ENCODE data around the gene SFI1.
"Not testable (repeated sequence)": the region's sequence is repeated elsewhere in the genome, so short reads cannot be mapped to it uniquely, and the experiment has no call there.

The SFI1 gene

GRCh38 chr22:31540966-31541365, 44.6 kb downstream of the SFI1 start:
- 86 to 97% methylated on average over 3 to 5 of the region's 5 CpGs for WGBS, 2 experiments (ENCODE audit: insufficient coverage in 2 of 2)
- H3K36me3 ChIP-seq (ENCODE audit: control insufficient read depth, insufficient read depth, low read length) = no peaks in the 10 kb centered on the region
- no peak overlapping the region for H3K27ac ChIP-seq (ENCODE audit: low read depth, low read length, severe bottlenecking)
- H3K4me1 ChIP-seq (ENCODE audit: control insufficient read depth, insufficient read depth, low read length, poor library complexity, severe bottlenecking) = no peaks in the 10 kb centered on the region
- no peak overlapping the region for H3K4me3 ChIP-seq (ENCODE audit: extremely low read depth, insufficient read depth, low read length, poor library complexity, severe bottlenecking)
- H3K9me3 ChIP-seq (ENCODE audit: control insufficient read depth, low read length) = no peaks in the 10 kb centered on the region

- no peaks in the 10 kb centered on the region for H3K9me3 ChIP-seq (ENCODE audit: control insufficient read depth, low read length)
- WGBS, 2 experiments (ENCODE audit: insufficient coverage in 2 of 2) = 81 to 93% methylated on average over 8 to 12 of the region's 15 CpGs
- no peak overlapping the region for H3K27ac ChIP-seq (ENCODE audit: low read depth, low read length, severe bottlenecking)
- H3K4me3 ChIP-seq (ENCODE audit: extremely low read depth, insufficient read depth, low read length, poor library complexity, severe bottlenecking) = no peak overlapping the region
- H3K36me3 ChIP-seq (ENCODE audit: control insufficient read depth, insufficient read depth, low read length) = no peaks in the 10 kb centered on the region
- H3K4me1 ChIP-seq (ENCODE audit: control insufficient read depth, insufficient read depth, low read length, poor library complexity, severe bottlenecking) = no peaks in the 10 kb centered on the region
Observed at GRCh38 chr22:31544481-31545480, 48.4 kb downstream of the SFI1 start.

GRCh38 chr22:31550871-31551370, 54.6 kb downstream of the SFI1 start:
- Histone ChIP-seq H3K9me3 (ENCODE audit: control insufficient read depth, low read length) (no peaks in the 10 kb centered on the region), H3K4me1 (ENCODE audit: control insufficient read depth, insufficient read depth, low read length, poor library complexity, severe bottlenecking) (no peaks in the 10 kb centered on the region), H3K4me3 (ENCODE audit: extremely low read depth, insufficient read depth, low read length, poor library complexity, severe bottlenecking) (no peak overlapping the region), H3K36me3 (ENCODE audit: control insufficient read depth, insufficient read depth, low read length) (peaks cover 3% of the 10 kb centered on the region), H3K27ac (ENCODE audit: low read depth, low read length, severe bottlenecking) (no peak overlapping the region)
- 79 to 93% methylated on average over 4 of the region's 4 CpGs for WGBS, 2 experiments (ENCODE audit: insufficient coverage in 2 of 2)

GRCh38 chr22:31556627-31557203, 60.4 kb downstream of the SFI1 start:
- Histone ChIP-seq H3K36me3 (ENCODE audit: control insufficient read depth, insufficient read depth, low read length) (peaks cover 7% of the 10 kb centered on the region), H3K4me3 (ENCODE audit: extremely low read depth, insufficient read depth, low read length, poor library complexity, severe bottlenecking) (no peak overlapping the region), H3K27ac (ENCODE audit: low read depth, low read length, severe bottlenecking) (no peak overlapping the region), H3K9me3 (ENCODE audit: control insufficient read depth, low read length) (no peaks in the 10 kb centered on the region), H3K4me1 (ENCODE audit: control insufficient read depth, insufficient read depth, low read length, poor library complexity, severe bottlenecking) (no peaks in the 10 kb centered on the region)
- WGBS, 2 experiments (ENCODE audit: insufficient coverage in 2 of 2) = 73 to 95% methylated on average over 5 to 7 of the region's 9 CpGs

- H3K9me3 ChIP-seq (ENCODE audit: control insufficient read depth, low read length); H3K27ac ChIP-seq (ENCODE audit: low read depth, low read length, severe bottlenecking); H3K4me1 ChIP-seq (ENCODE audit: control insufficient read depth, insufficient read depth, low read length, poor library complexity, severe bottlenecking); H3K4me3 ChIP-seq (ENCODE audit: extremely low read depth, insufficient read depth, low read length, poor library complexity, severe bottlenecking); H3K36me3 ChIP-seq (ENCODE audit: control insufficient read depth, insufficient read depth, low read length): not testable (repeated sequence)
- 84 to 96% methylated on average over 4 of the region's 9 CpGs for WGBS, 2 experiments (ENCODE audit: insufficient coverage in 2 of 2)
Observed at GRCh38 chr22:31558546-31558945, 62.2 kb downstream of the SFI1 start.

- WGBS, 2 experiments (ENCODE audit: insufficient coverage in 2 of 2) = 10 to 22% methylated on average over 3 to 5 of the region's 6 CpGs
- H3K27ac ChIP-seq (ENCODE audit: low read depth, low read length, severe bottlenecking) = no peak overlapping the region
- H3K4me1 ChIP-seq (ENCODE audit: control insufficient read depth, insufficient read depth, low read length, poor library complexity, severe bottlenecking) = no peaks in the 10 kb centered on the region
- no peaks in the 10 kb centered on the region for H3K9me3 ChIP-seq (ENCODE audit: control insufficient read depth, low read length)
- H3K4me3 ChIP-seq (ENCODE audit: extremely low read depth, insufficient read depth, low read length, poor library complexity, severe bottlenecking) = no peak overlapping the region
- H3K36me3 ChIP-seq (ENCODE audit: control insufficient read depth, insufficient read depth, low read length) = peaks cover 7% of the 10 kb centered on the region
Observed at GRCh38 chr22:31561238-31561887, 65.0 kb downstream of the SFI1 start.

- WGBS, 2 experiments (ENCODE audit: insufficient coverage in 2 of 2) = 100% methylated on average over 1 of the region's 2 CpGs; no CpG with 5 or more reads in 1 of the 2 experiments
- H3K36me3 ChIP-seq (ENCODE audit: control insufficient read depth, insufficient read depth, low read length) = peaks cover 7% of the 10 kb centered on the region
- H3K4me1 ChIP-seq (ENCODE audit: control insufficient read depth, insufficient read depth, low read length, poor library complexity, severe bottlenecking) = no peaks in the 10 kb centered on the region
- no peak overlapping the region for H3K27ac ChIP-seq (ENCODE audit: low read depth, low read length, severe bottlenecking)
- no peaks in the 10 kb centered on the region for H3K9me3 ChIP-seq (ENCODE audit: control insufficient read depth, low read length)
- H3K4me3 ChIP-seq (ENCODE audit: extremely low read depth, insufficient read depth, low read length, poor library complexity, severe bottlenecking) = no peak overlapping the region
Observed at GRCh38 chr22:31561970-31562369, 65.6 kb downstream of the SFI1 start.

GRCh38 chr22:31566484-31566883, 70.1 kb downstream of the SFI1 start:
- H3K4me1 ChIP-seq (ENCODE audit: control insufficient read depth, insufficient read depth, low read length, poor library complexity, severe bottlenecking) = no peaks in the 10 kb centered on the region
- H3K27ac ChIP-seq (ENCODE audit: low read depth, low read length, severe bottlenecking) = no peak overlapping the region
- no peaks in the 10 kb centered on the region for H3K36me3 ChIP-seq (ENCODE audit: control insufficient read depth, insufficient read depth, low read length)
- no peaks in the 10 kb centered on the region for H3K9me3 ChIP-seq (ENCODE audit: control insufficient read depth, low read length)
- H3K4me3 ChIP-seq (ENCODE audit: extremely low read depth, insufficient read depth, low read length, poor library complexity, severe bottlenecking) = no peak overlapping the region
- no CpG with 5 or more reads among the region's 1 CpG for whole genome bisulfite sequencing, 2 experiments (ENCODE audit: insufficient coverage in 2 of 2)

GRCh38 chr22:31567196-31567595, 70.9 kb downstream of the SFI1 start:
- no peaks in the 10 kb centered on the region for H3K4me1 ChIP-seq (ENCODE audit: control insufficient read depth, insufficient read depth, low read length, poor library complexity, severe bottlenecking)
- H3K4me3 ChIP-seq (ENCODE audit: extremely low read depth, insufficient read depth, low read length, poor library complexity, severe bottlenecking) = no peak overlapping the region
- no peaks in the 10 kb centered on the region for H3K36me3 ChIP-seq (ENCODE audit: control insufficient read depth, insufficient read depth, low read length)
- H3K27ac ChIP-seq (ENCODE audit: low read depth, low read length, severe bottlenecking) = no peak overlapping the region
- WGBS, 2 experiments (ENCODE audit: insufficient coverage in 2 of 2) = 100% methylated on average over 1 of the region's 1 CpG; no CpG with 5 or more reads in 1 of the 2 experiments
- H3K9me3 ChIP-seq (ENCODE audit: control insufficient read depth, low read length) = no peaks in the 10 kb centered on the region

- H3K36me3 ChIP-seq (ENCODE audit: control insufficient read depth, insufficient read depth, low read length) = no peaks in the 10 kb centered on the region
- no peak overlapping the region for H3K27ac ChIP-seq (ENCODE audit: low read depth, low read length, severe bottlenecking)
- no CpG with 5 or more reads among the region's 2 CpGs for WGBS, 2 experiments (ENCODE audit: insufficient coverage in 2 of 2)
- no peaks in the 10 kb centered on the region for H3K9me3 ChIP-seq (ENCODE audit: control insufficient read depth, low read length)
- H3K4me3 ChIP-seq (ENCODE audit: extremely low read depth, insufficient read depth, low read length, poor library complexity, severe bottlenecking) = no peak overlapping the region
- H3K4me1 ChIP-seq (ENCODE audit: control insufficient read depth, insufficient read depth, low read length, poor library complexity, severe bottlenecking) = no peaks in the 10 kb centered on the region
Observed at GRCh38 chr22:31567702-31568101, 71.4 kb downstream of the SFI1 start.

Data from mesodermal cell (in vitro differentiated cells).